Kidney (tissue), 14 donors: ENCODE measurements around the gene CGA. TPM values are rescaled to one million over a fixed set of nuclear protein-coding genes. Genes with fewer than 3 reads are reported as not detected.

Experiments
- DNase-seq, 5 donors: peaks; one replicate each; pipeline ENCODE4 v3.0.0-alpha.2; 2013 to 2020
- FAIRE-seq: peaks from 2 replicates; lab custom pipeline; 2012; peaks lifted over from hg19 to GRCh38; lab: Jason Lieb, UNC
- H3K27ac ChIP-seq, 2 donors: one replicate each; pipeline ENCODE4 v1.7.0; 2013; ENCODE audit warnings: low read depth in 2 of 2, low read length in 2 of 2, inconsistent platforms in 1 of 2
- H3K27me3 ChIP-seq: one replicate; pipeline ENCODE4 v1.7.1; 2013; ENCODE audit warnings: low read length, inconsistent platforms; ENCODE audit not compliant: control insufficient read depth, insufficient read depth
- H3K36me3 ChIP-seq, 3 donors: one replicate each; pipeline versions ENCODE4 v1.7.0 to v1.7.1; 2013; ENCODE audit warnings: low read length in 3 of 3, control low read depth in 1 of 3, inconsistent platforms in 1 of 3; ENCODE audit not compliant: insufficient read depth in 3 of 3, control insufficient read depth in 2 of 3
- H3K4me1 ChIP-seq, 3 donors: one replicate each; pipeline versions ENCODE4 v1.7.0 to v1.7.1; 2013; ENCODE audit warnings: low read length in 3 of 3, inconsistent platforms in 1 of 3, low read depth in 1 of 3; ENCODE audit not compliant: control insufficient read depth in 2 of 3, insufficient read depth in 2 of 3
- H3K4me3 ChIP-seq, 3 donors: one replicate each; pipeline versions ENCODE4 v1.7.0 to v1.8.1; 2013; ENCODE audit warnings: low read length in 3 of 3, control low read depth in 1 of 3, inconsistent platforms in 1 of 3
- H3K9ac ChIP-seq, 3 donors: one replicate each; pipeline versions ENCODE4 v1.7.0 to v1.7.1; 2013; ENCODE audit warnings: low read length in 3 of 3, control low read depth in 1 of 3, inconsistent platforms in 1 of 3
- H3K9me3 ChIP-seq, 3 donors: one replicate each; pipeline versions ENCODE4 v1.7.0 to v1.7.1; 2013; ENCODE audit warnings: low read length in 3 of 3, control low read depth in 1 of 3, inconsistent platforms in 1 of 3; ENCODE audit not compliant: control insufficient read depth in 2 of 3, insufficient read depth in 1 of 3
- CTCF ChIP-seq: IDR thresholded peaks from 3 replicates; pipeline ENCODE4 v1.5.1; 2012; ENCODE audit warnings: mild to moderate bottlenecking, moderate library complexity, borderline replicate concordance; ENCODE audit not compliant: insufficient read depth; ENCODE audit errors: extremely low read depth
- intact Hi-C: fragments of 100-400 bp; cut with DNase I; formaldehyde crosslinking; loops from one replicate; pipeline ENCODE4 v1.11.1; 2022
- polyA plus RNA-seq: library from polyadenylated mRNA; stranded (reverse); fragments of 350-450 nt; fragmentation: Illumina TruSeq; extraction: RNeasy Lipid Tissue Mini Kit (QIAGEN cat#74804); gene quantifications from one replicate; pipeline ENCODE4 v1.2.3, GENCODE V29; 2014; ENCODE audit warnings: low read depth, low replicate concordance; ENCODE audit not compliant: insufficient read depth
- total RNA-seq: library from RNA; stranded (reverse); fragmentation: NEBNext Ultra II Directional; extraction: Animal tissue kit (Norgen Biotek cat#: 25700); gene quantifications from one replicate; pipeline ENCODE4 v1.2.1, GENCODE V29; 2021
- donor health status: control.
- donor health status: control.
- donor health status: control.
- donor health status: control.
- donor health status: control.
- donor health status: DM: yes; HTN: yes; CAD: no.
- donor health status: Normal renal cell carcinoma (clear cell type).

The CGA gene
- total and polyA plus RNA-seq, 2 donors from 2014 or later: 2.8 TPM; not detected in 1

DNA sequence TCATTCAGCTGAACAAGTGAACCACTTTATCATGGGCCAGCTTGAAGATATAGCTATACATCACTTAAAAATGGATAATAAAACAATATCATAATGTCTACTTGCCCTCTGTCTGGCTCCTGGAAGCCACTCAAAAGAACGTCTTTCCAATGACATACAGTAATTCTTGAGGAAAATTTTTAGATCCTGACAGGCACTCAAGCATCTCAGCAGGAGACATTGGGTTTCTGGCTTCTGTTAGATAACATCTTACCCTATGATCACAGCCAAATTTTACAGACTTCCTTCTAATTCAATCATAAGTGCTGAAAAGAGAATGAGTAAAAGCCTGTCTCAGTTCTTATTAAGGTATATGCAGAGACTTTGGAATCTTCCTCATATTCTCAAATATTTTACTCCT is 330 bp downstream of the CGA start:
- Histone ChIP-seq H3K9me3 (no peaks in the 10 kb centered on the region), H3K4me1 (no peaks in the 10 kb centered on the region), H3K9ac (no peak overlapping the region), H3K4me3 (no peak overlapping the region), H3K27me3 (no peaks in the 10 kb centered on the region), H3K36me3 (no peaks in the 10 kb centered on the region), H3K27ac (no peak overlapping the region)
- intact Hi-C loops: no loop called here
- FAIRE-seq: no peak
- TF ChIP-seq CTCF: no peak
- DNase-seq: no peak

DNA sequence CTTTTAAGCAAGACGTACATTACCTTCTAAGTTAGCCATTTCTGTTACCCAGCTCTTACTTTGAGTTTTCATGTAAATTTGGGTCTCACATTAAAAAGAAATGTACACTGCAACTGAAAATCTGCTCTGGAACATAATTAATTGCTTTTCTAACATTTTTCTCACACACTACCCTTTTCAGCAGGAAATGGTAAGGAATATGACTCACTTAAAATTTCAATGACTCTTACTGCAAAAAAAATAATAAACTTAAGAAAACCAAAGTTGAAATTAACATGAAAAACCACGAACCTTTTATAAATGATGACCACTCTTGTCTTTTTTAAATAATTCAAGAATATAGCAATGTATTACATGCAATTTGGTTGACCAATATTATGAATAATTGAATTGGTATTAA is 1.3 kb downstream of the CGA start:
- no peak for TF ChIP-seq CTCF
- Histone ChIP-seq H3K36me3 (no peaks in the 10 kb centered on the region), H3K27ac (no peak overlapping the region), H3K9me3 (no peaks in the 10 kb centered on the region), H3K4me1 (no peaks in the 10 kb centered on the region), H3K27me3 (no peaks in the 10 kb centered on the region), H3K9ac (no peak overlapping the region), H3K4me3 (no peak overlapping the region)
- FAIRE-seq (no peak), DNase-seq (no peak)
- intact Hi-C loops: no loop called here

DNA sequence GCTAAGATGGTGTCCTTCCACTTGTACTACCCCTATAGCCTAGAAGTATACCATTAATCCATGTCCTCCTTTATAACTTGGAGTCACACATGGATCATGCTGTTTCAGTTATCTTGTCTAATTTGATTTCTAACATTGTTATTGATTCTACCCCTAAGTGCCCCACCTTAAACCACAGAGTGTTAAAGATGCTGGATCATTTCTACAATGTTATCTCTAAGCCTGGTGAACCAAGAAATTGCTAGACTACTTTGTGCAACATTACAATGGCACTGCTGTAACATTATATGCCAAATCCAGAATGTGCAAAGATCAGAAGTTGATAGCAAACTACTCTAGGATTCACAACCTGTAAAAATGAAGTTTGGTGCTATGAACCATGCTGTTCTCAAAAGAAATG is 1.7 kb downstream of the CGA start:
- Histone ChIP-seq H3K27me3 (no peaks in the 10 kb centered on the region), H3K36me3 (no peaks in the 10 kb centered on the region), H3K4me3 (no peak overlapping the region), H3K9ac (no peak overlapping the region), H3K4me1 (no peaks in the 10 kb centered on the region), H3K27ac (no peak overlapping the region), H3K9me3 (no peaks in the 10 kb centered on the region)
- intact Hi-C loops: no loop called here
- DNase-seq (no peak), FAIRE-seq (no peak)
- TF ChIP-seq CTCF: no peak

GRCh38 chr6:87092435-87092834 is 2.5 kb downstream of the CGA start:
- no peaks in the 10 kb centered on the region for H3K4me1 ChIP-seq

More at GRCh38 chr6:87092435-87092834, 2.5 kb downstream of the CGA start:
- no peaks in the 10 kb centered on the region for H3K36me3 ChIP-seq
- no peak for TF ChIP-seq CTCF
- no peak overlapping the region for H3K9ac ChIP-seq
- DNase-seq (no peak), FAIRE-seq (no peak)
- H3K9me3 ChIP-seq: no peaks in the 10 kb centered on the region
- H3K27me3 ChIP-seq: no peaks in the 10 kb centered on the region
- no peak overlapping the region for H3K4me3 ChIP-seq
- no peak overlapping the region for H3K27ac ChIP-seq
- intact Hi-C loops: no loop called here
